H1 (cell line): ENCODE data around the gene TMEM14B. TPM values are rescaled to one million over a fixed set of nuclear protein-coding genes. Genes with fewer than 3 reads are reported as not detected.

Experiments
- KDM4A ChIP-seq: IDR thresholded peaks from one replicate; pipeline ENCODE4 v1.7.1; 2012; ENCODE audit warnings: low read depth, mild to moderate bottlenecking, moderate library complexity, low read length, inconsistent platforms; ENCODE audit not compliant: severe bottlenecking
- polyA plus RNA-seq, 7 experiments: library from polyadenylated mRNA; depleted of rRNA in 3 of 7; stranded (reverse) in 5 of 7; unstranded in 2 of 7; fragments of >200 nt in 5 of 7; fragments of 200-250 nt in 2 of 7; gene quantifications; 1 replicate in 5 of 7; 2 replicates in 1 of 7; 4 replicates in 1 of 7; pipeline versions ENCODE4 v1.2.1 to v1.2.3, GENCODE V29; 2011 to 2013; ENCODE audit warnings: missing spikeins in 2 of 7, mixed read lengths in 2 of 7
- total RNA-seq: library from RNA; stranded (reverse); fragmentation: NEBNext Ultra II Directional; extraction: Animal tissue kit (Norgen Biotek cat#: 25700); gene quantifications from 2 replicates; pipeline ENCODE4 v1.2.1, GENCODE V29; 2021

The TMEM14B gene
- total and polyA plus RNA-seq, 2 of the 8 experiments (the other 6 are each of a cell fraction or from before 2014, with no cell fraction given), result 84.6 to 109 TPM

DNA sequence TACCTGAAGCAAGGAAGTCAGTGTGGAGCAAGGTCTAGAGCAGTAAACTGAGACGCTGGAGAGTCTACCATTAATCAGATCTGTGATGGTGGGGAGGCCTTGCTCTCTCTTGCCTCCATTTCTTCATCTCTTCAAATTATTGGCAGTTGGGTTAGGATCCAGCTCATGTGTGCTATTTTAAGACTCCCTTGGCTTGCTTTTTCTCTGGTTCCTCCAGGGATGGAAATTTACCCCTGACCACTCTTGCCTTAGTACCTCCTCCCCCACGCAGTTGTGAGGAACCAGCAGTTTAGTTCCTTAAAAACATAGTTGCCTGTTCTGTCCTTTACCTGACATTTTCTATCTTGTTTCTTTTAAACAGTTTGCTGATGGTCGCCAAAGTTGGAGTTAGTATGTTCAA is 17.4 kb upstream of the TMEM14B start (continued):
- no peak for TF ChIP-seq KDM4A
